Non-pigmented ciliary epithelial cell (primary cell): ENCODE data around the gene ARL15.

Experiments
- DNase-seq: peaks from one replicate; pipeline ENCODE4 v3.0.0-alpha.2; 2010; ENCODE audit warnings: low read depth

ARL15 gene

GRCh38 chr5:54313311-54314270, 3.2 kb upstream of the ARL15 start:
- no peak for DNase-seq

- DNase-seq, result no peak
These were observed 2.1 kb upstream of the ARL15 start for GRCh38 chr5:54312499-54312898.

GRCh38 chr5:54311176-54311677, 854 bp upstream of the ARL15 start:
- no peak for DNase-seq

GRCh38 chr5:54309691-54310432, 511 bp downstream of the ARL15 start:
- no peak for DNase-seq

- DNase-seq, result no peak
These were observed 1.1 kb downstream of the ARL15 start for GRCh38 chr5:54309276-54309675.

GRCh38 chr5:54307583-54307982, 2.8 kb downstream of the ARL15 start:
- no peak for DNase-seq

- no peak for DNase-seq
These were observed 3.5 kb downstream of the ARL15 start for GRCh38 chr5:54306893-54307292.

DNA sequence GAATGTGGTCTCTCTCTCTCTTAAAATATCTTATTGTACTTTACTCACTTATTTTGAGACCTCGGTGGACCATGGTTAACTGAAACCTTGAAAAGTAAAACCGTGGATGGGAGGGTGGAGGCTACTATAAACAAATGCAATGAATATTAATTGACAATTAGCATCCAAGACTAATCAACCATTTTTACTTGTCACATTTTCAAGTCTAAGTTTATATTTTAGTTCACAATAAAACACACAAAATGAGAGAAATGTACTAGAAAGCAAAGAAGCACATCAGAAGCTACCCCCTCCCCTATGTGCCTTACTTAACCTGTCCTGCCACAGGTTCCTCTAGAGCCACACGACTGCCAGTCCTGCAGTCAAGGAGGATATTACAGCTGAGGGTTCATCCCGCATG, 4.6 kb downstream of the ARL15 start:
- DNase-seq, result no peak

DNA sequence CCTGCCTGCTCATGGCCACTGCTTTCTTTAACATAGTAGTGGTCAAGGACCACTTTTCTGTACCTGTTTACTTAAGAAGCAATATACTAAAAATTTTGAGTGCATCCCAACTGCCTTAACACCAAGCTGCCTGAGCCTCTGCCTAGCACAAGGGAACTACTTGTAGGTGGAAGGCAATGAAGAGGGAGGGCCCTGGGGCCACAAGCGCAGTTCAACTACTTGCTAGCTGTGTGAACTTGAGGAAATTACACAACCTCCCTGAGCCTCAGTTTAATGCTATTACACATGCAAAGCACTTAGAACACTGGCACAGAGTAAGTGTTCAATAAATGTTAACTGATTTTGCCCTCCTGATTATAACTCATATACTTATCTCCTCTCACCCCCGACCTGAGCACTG, 6.3 kb downstream of the ARL15 start:
- no peak for DNase-seq

GRCh38 chr5:54302267-54302687, 8.1 kb downstream of the ARL15 start:
- no peak for DNase-seq

DNA sequence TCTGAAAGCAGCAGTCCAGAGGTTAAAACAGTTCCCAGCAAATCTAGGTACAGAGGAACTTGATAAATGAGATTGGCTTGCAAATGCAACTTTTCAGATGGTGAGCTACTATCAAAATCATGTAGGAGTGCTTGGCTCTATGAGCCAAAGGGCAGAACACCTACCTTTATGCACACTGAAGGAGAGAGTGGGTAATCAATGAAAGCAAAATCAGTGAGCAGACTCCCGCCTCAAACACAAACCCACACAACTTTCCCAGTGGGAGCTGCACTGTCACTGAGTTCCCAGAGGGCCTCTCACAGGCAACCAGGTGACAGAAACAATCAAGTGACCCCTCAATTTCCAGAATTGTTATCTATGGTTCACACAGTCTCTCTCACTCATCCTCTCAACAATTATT, 8.5 kb downstream of the ARL15 start:
- no peak for DNase-seq

DNA sequence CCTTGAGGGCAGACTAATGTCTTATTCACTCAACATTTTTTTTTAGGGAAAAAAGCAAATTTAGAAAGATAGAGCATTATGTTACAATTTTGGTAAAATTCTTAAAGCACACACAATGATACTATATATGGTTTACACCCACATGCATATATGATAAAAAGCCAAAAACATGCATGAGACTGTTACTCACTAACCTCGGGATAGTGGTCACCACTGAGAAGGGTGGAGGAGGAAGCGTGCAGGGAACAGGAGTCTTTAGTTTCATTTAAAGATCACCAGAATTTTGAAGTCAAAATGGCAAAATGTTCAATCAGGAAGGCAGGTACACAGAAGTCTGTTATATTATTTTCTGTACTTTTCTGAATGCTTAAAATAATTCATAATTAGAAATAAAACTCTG, 9.2 kb downstream of the ARL15 start:
- no peak for DNase-seq

- DNase-seq, result no peak
These were observed 11.4 kb downstream of the ARL15 start for GRCh38 chr5:54298947-54299346.

GRCh38 chr5:54296386-54296785, 14.0 kb downstream of the ARL15 start:
- no peak for DNase-seq

GRCh38 chr5:54295651-54296276, 14.6 kb downstream of the ARL15 start:
- no peak for DNase-seq

DNA sequence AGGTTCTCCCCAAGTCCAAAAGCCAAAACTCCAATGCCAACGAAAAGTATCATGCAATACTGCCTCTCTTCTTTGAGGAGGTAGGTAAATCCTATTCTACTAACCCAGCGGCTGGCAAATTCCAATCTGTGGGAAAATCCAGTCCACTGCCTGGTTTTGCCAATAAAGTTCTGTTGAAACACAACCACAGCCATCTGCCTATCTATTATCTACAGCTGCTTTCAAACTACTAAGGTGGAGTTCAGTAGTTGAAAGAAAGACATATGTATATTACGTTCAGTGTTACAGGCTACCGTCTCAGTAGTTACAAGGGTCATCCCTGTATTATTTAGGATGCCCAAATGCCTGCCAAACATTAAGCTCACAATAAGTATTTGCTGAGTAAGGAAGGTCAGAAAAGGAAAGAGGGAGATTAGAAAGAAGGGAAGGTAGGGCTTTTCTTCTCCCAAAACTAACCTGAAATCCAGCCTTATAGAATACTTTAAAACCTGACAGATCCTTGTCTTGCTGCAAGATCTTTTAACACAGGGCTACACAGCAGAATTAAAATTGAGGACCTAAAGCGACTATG, 16.2 kb downstream of the ARL15 start:
- DNase-seq, result no peak

- no peak for DNase-seq
These were observed 17.5 kb downstream of the ARL15 start for GRCh38 chr5:54292866-54293265.

GRCh38 chr5:54291498-54291897, 18.9 kb downstream of the ARL15 start:
- DNase-seq, result no peak

- DNase-seq, result no peak
These were observed 20.6 kb downstream of the ARL15 start for GRCh38 chr5:54289769-54290168.

DNA sequence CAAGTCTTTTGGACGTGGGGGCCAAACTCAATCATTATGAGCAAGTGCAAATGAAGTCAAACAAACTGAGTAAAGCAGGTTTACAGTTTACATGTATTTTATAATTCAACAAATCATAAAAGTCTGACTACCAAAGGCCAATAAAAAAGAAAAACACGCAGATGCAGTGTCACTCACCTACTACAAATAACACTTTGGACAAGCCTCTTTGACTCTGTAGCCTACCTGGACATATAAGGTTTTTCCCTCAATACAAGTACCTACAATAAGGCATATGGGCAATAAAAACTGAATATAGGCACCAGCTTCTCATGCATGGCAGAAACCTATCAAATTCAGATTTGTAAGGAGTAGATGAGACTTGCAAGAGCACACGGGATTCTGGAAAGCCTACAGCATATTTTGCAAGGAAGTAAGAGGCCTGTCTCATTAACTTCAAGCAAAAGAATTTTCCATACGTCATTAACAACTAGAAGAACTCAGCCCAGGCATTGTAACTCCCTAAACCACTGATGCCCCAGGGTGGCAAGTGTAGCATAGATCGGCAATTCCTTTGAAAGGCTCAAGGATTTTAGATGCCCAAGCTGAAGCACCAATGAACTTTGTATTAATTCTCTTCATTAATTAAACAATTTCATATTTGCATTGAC, 21.7 kb downstream of the ARL15 start:
- DNase-seq, result no peak

DNA sequence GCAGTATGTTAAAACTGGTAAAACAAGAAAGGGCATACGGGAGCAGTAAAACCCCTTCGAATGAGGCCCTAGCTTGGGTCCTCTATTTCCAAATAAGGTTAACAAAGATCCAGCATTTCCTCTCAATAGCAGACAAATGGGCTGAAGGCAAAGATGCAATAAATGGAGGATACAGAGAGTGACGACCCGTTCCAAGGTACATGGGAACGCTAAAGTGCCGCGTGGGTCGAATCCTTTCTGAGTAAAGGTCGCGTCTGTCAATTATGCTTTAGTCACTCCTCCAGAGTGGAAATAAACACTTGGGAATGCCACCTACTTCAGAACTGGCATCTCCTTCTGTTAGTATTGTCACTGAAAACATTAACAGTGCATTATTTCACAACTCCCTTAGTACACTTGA, 24.7 kb downstream of the ARL15 start:
- no peak for DNase-seq

DNA sequence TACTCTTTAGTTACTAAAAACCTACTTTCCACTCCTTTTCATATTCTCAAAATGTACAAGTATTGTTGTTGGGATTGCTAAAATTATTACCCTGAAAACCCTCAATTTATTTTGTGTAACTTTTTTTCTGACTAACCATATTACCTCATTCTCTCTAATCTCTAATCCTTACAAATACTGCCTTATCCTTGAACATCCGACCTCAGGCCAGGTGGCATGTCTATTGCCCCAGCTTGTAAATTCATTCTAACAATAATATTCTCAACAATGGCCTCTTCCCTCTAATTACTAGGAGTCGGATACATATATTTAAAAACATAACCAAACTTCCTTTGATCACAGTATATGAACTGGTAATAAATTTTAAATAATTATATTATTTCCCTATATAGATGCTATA, 25.8 kb downstream of the ARL15 start:
- no peak for DNase-seq
